T1000 (cell line): ENCODE measurements around the gene MEX3B.
"Not testable (repeated sequence)": the region's sequence is repeated elsewhere in the genome, so short reads cannot be mapped to it uniquely, and the experiment has no call there.

Experiments
- DNase-seq: peaks from one replicate; lab custom pipeline; 2025; ENCODE audit warnings: mixed read lengths; lab: John Stamatoyannopoulos, UW

Gene MEX3B

GRCh38 chr15:82048811-82049210 lies 3.0 kb upstream of the MEX3B start:
- no peak for DNase-seq

- no peak for DNase-seq
Measured at GRCh38 chr15:82047453-82048400, 1.9 kb upstream of the MEX3B start.

GRCh38 chr15:82046666-82047452 lies 1.0 kb upstream of the MEX3B start:
- DNase-seq, result peak; percentile 88

- DNase-seq, result peak; percentile 39
Measured at GRCh38 chr15:82045179-82045891, 483 bp downstream of the MEX3B start.

- peak; percentile 37 for DNase-seq
Measured at GRCh38 chr15:82044373-82045178, 1.2 kb downstream of the MEX3B start.

GRCh38 chr15:82043796-82044372 lies 1.9 kb downstream of the MEX3B start:
- DNase-seq, result no peak

- no peak for DNase-seq
Measured at GRCh38 chr15:82043130-82043673, 2.6 kb downstream of the MEX3B start.

GRCh38 chr15:82040862-82041261 lies 5.0 kb downstream of the MEX3B start:
- DNase-seq, result no peak

GRCh38 chr15:82040390-82040789 lies 5.4 kb downstream of the MEX3B start:
- no peak for DNase-seq

- DNase-seq, result no peak
Measured at GRCh38 chr15:82039871-82040270, 5.9 kb downstream of the MEX3B start.

GRCh38 chr15:82036461-82036860 lies 9.4 kb downstream of the MEX3B start:
- DNase-seq, result no peak

- DNase-seq, result no peak
Measured at GRCh38 chr15:82031871-82032270, 13.9 kb downstream of the MEX3B start.

- DNase-seq, result no peak
Measured at GRCh38 chr15:82030176-82030575, 15.6 kb downstream of the MEX3B start.

- DNase-seq, result not testable (repeated sequence)
Measured at GRCh38 chr15:82028163-82028562, 17.7 kb downstream of the MEX3B start.

- DNase-seq, result no peak
Measured at GRCh38 chr15:82021992-82022391, 23.8 kb downstream of the MEX3B start.

- DNase-seq, result no peak
Measured at GRCh38 chr15:82020625-82021394, 25.0 kb downstream of the MEX3B start.

GRCh38 chr15:82018201-82018600 lies 27.6 kb downstream of the MEX3B start:
- DNase-seq, result no peak

GRCh38 chr15:82017656-82018055 lies 28.2 kb downstream of the MEX3B start:
- no peak for DNase-seq

GRCh38 chr15:82014989-82015388 lies 30.8 kb downstream of the MEX3B start:
- DNase-seq, result no peak

- DNase-seq, result no peak
Measured at GRCh38 chr15:82012908-82013307, 32.9 kb downstream of the MEX3B start.
